ENCODE results near the gene BACE2.

Gene BACE2
- total RNA-seq = 0.24 to 1.6 (median 0.37) reads per million in 4 experiments

DNA sequence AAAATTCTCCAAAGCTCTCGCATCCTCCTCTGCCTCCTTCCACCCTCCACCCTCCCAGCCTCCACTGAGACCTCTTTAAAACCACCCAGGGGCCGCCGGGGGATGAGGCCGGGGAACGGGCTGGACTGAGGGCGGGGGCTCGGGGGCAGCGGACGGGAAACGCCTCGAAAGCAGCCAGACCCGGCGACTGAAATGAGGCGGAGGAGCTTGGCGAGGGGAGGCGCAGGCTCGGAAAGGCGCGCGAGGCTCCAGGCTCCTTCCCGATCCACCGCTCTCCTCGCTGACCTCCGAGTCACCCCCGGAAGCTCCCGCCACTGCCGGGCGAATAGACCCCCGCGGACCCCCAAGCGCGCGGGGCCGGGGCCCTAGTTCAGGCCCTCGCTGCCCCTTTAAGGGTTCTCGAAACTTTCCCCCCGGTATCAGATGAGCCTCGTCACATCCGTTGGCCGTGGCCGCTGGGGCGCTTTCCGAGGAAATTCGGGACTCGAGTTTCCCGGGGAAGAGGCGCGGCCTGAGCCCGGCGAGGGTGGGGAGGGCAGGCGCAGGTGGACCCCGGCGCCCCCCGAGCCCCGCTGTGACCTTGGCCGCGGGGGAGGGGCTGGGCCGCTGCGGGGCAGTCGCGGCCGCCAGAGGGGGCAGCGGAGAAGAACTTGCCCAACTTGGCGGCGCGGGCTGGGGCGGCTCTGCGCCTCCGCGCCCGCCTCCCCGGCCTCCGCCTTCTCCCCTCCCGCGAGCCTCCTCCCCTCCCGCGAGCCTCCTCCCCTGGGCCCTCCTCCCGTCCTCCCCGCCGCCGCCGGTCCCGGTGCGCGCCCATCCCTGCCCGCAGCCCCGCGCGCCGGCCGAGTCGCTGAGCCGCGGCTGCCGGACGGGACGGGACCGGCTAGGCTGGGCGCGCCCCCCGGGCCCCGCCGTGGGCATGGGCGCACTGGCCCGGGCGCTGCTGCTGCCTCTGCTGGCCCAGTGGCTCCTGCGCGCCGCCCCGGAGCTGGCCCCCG lies at the start of gene BACE2:
BACE2 (plus strand) TSS at position 813 of the 995 bp plus-strand sequence; CDS start at position 917, 104 bp downstream.
- DNase-seq = no peak

DNA sequence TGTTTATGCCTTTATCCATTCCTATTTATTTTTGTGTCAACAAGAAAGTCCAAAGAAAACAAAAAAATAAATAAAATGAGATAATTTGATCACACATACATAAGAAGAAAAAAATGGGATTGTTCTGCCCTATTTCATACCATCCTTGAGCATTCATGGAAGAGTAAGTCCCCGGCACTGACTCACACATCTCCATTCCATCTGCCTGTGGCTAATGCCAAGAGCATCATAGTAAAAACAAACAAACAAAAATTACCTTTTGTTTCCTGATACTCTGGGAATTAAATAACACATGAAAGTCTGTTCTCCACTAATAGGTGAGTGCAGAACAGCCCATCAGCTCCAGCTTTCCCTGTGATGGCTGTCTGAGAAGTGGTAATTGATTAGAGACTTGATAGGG lies 48.1 kb upstream of the BACE2 start:
- DNase-seq = no peak

DNA sequence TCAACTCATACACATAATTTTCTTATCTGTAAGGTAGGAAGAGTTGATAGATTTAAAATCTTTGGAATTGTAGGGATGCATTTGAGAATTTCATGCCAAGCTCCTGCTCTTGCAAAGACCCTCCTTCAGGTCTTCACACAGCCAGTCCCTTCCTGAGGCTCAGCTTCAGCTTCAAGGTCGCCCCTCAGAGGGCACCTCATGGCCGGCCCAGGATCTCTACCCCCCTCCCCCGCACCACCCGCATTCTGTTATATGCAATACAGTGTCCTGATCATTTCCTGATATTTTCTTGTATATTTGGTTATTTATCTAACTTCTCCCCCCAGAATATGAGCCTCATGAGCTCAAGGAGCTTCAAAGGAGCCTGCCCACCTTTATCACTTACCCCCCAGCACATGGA lies 47.0 kb upstream of the BACE2 start:
- DNase-seq = no peak

DNA sequence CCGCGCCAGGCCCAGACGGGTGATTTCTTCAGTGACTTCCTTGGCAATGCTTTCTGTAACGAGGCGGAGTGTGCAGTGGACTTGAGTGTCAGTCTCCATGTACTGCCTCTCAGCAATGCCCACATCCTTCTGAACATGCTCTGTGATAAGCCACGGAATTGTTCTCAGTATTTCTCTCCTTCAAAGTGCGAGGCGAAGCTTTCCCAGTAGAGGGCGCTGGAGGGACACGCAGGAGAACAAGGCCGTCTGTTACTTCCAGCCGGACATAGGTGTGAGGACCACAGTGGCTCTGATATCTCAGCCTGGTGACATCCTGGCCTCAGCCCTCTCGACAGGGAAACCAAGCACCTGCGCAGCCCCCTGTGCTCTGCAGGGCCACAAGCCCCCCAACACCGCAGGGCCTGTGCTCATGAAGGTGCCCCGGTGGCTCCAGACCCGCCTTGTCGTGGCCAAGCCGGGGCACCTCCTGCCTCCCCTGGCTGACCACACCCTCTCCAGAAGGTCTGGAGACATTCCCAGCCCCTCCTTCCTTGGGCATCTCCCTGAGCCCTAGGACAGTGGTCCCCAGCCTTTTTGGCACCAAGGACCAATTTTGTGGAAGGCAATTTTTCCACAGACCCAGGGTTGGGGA lies 46.1 kb upstream of the BACE2 start:
- DNase-seq = no peak

DNA sequence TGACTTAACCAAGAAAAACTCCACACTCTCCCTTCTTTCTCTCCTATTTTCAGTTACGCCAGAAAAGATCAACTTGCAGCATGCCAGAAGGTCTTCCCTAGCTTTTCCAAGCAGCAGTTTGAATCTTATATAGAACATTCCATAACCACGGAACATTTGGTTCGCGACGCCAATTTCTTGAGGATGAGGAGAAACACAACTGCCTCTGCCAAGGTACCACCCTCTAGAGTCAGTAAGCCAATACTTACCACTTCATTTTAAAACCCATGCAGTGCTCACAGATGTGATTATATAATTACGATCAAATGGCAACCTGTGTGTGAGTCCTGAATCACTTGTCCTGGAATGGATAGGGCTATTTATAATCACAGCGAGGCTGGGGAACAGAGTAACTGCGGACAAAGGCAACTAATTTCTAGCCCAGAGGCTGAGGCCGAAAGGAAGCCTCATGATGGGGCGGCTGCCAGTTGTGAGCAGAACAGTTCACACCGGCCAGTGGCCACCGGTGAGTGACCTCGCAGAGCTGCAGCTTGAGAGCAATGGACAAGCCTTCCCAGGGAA lies 43.2 kb upstream of the BACE2 start:
- no peak for DNase-seq

DNA sequence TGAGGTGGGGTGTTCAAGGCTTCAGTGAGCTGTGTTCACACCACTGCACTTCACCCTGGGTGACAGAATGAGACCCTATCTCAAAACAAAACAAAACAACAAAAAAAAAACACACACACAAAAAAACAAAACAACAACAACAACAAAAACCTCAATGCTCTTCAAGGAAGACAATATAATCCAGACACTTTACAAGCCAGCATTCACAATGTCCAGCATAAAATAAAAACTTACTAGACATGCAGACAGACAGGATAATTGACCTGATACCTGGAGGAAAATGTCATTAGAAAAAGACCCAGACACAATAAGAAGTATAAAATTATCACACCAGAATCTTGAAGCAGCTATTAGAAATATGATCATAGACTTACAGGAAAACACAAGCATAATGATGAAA lies 39.0 kb upstream of the BACE2 start:
- DNase-seq = no peak

DNA sequence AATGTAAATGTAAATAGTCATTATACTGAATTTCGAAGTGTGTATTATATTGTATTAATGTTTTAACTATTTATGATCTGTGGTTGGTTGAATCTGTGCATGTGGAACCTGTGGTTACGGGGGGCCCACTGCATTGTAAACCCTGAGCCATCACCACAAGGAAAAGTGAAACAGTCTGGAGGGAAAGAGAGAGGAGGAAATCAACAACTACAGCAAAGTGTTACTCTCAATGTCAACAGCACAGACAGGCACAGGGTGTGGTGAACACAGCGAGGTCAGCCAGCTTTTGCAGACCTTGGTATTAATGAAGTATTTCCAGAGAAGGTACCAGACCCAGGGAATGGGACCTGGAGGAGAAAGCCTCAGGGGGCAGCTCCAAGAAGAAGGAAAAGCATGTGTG lies 37.1 kb upstream of the BACE2 start:
- no peak for DNase-seq

DNA sequence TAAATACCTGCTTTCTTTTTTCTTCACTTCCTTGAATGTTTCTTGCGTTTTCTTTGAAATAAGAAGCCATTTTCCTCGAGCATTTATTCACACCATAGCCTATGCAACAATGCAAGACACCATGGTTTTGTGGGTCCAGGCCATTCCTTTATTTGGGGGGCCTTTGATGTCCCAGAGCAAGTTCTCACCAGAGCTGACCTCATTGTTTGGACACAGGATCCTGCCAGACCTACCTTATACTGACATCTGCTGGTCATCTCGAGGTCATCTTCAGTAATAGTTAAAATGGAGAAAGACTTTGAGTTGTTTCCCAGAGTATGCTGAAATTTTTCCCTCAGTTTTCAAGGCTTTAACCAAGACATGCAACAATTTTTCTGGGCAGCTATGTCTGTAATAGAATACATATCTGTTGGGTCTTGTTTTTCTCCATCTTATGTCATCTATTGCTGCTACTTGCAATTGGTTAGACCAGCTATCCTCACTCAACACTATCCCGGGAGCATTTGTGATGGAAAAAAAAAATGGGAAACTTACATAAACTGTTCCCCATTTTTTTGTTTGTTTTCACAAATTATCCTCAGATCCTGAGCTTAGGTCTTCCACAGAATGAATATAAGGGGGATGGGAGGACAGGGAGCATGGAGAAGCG lies 34.0 kb upstream of the BACE2 start:
- DNase-seq = no peak

DNA sequence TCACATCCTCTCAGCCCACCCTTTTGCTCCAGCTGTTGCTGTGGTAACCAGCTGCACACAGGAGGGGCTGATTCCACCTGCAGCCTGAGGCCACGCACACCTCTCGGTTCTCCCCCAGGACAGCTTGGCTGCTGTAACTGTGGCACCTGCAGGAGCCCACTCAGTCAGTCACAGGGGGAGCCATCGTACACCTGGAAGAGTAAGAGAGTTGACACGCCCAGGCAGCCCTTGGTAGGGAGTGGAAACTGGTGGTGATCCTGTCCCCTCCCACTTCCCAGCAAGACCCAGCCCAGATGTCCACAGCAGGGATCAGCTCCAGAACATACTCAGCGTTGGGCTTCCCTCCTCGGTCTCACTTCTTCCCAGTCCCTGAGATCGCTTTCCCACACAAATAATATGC lies 32.2 kb upstream of the BACE2 start:
- no peak for DNase-seq

DNA sequence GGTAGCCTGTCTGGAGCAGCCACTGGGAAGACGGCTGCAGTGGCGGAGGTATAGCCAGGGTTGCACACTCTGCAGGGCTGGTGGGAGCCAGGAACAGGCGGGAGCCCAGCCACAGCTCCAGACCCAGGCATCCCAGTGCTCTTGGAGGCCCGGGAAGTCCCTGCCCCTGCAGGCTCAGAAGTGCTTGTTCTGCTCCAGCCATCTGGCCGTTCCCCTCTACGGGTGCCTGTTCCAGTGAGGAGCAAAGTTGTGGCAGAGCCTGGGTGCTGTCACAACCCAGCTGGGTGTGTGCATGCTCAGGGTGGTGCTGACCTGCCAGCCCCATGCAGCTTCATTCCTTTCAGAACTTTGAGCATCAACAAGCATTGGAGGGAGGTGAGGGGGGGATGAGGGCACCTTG lies 31.7 kb upstream of the BACE2 start:
- no peak for DNase-seq

DNA sequence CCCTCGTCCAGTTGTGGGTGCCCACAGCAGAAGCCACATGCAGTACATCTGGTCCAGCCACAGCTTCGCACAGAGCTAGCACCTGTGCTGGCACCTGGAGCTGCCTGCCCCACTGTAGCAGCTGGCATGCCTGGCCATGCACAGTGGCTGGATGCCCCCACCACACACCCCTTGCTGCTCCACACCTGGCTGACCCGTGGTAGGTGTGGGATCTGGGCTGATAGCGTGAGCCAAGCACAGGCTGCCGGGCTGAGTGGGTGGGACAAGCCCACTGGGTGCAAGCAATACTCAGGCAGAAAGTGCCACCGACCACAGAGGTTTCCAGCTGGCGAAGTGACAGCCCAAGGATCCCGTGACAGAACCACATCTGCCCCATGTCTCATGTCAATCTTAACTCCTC lies 30.6 kb upstream of the BACE2 start:
- no peak for DNase-seq

DNA sequence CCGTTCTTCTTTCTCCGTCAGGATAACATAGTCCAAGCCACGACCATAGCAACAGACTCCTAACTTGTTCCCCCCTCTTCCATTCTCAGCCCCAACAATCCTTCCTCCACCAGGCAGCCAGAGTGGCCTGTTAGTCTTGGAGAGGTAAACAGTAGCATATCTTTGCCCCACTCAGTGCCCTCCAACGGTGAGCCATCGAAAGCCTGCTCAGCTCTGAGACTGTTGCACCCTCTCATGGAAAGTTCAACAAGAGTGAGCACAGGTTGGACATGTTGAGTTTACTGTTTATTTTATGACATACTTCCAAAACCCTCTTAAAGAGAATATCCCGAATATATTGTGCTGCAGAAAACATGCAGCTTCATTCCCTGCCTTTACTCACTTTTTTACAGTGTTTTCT lies 30.1 kb upstream of the BACE2 start:
- no peak for DNase-seq

DNA sequence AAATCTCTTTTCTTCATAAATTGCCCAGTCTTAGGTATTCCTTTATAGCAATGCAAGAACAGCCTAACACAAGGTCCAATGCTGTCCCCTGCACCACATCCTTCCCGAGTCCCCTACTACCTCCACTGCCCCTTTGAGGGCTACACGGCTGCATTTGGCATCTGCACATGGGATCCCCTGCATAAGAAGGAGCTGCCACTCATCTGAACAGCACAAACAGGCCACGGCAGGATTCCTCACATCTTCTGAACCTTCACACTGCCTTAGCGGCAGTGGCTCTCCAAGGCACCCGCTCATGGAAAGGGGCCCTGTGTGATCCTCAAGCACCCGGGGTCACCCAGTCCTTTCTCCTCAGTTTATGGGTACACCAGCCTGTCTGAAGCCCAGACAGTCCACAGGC lies 29.2 kb upstream of the BACE2 start:
- no peak for DNase-seq

DNA sequence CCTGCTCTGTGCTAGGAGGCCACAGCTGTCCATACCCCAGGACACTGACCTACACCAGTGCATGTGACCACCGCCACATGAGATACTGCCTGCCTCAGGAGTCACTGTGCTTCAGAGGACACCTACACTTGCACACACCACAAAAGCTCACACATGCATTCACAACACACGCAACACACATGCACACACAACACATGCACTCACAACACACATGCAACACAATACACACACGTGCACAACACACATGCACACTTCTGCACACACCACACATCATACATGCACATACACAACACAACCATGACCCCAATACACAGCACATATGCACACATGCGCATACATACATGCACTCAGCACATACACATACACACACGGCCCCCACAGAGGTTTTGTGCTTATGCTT lies 28.7 kb upstream of the BACE2 start:
- no peak for DNase-seq

DNA sequence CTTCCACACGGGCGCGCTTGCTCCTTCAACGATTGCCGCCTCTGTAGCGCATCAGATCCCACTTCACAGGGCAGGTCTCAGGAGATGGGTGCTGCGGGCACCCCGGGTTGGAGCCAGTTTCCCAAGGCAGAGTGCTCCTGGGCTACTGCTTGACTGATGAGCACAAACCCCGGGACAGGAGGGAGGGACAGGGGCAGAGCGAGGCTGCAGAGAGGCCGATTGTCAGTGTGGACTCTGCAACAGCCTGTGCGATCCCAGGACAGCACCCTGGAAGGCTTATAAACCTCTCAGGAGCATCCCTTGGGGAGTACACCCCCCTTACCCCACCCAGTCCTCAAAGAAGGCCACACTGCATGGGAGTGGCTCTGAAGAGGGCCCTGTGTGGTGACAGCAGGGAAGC lies 28.0 kb upstream of the BACE2 start:
- DNase-seq = no peak

DNA sequence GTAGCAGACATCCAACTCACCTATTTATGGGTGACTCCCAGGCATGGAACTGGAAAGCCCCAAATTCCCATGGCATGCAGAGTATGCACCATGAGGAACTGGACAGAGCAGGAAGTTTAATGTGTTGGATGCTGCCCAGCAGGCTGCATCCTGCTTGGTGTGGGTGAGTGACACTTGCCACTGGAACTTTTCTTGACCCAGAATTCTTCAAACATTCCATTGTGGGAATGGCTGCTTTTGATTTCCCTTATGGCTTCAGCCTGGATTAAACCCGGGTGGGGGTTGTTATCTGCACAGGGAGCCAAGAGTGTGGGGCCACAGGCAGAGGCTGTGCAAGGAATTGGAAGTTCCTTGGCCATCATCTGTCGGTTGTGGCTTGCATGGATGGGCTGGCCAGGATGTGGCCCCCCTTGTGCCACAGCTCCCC lies 26.9 kb upstream of the BACE2 start:
- no peak for DNase-seq

DNA sequence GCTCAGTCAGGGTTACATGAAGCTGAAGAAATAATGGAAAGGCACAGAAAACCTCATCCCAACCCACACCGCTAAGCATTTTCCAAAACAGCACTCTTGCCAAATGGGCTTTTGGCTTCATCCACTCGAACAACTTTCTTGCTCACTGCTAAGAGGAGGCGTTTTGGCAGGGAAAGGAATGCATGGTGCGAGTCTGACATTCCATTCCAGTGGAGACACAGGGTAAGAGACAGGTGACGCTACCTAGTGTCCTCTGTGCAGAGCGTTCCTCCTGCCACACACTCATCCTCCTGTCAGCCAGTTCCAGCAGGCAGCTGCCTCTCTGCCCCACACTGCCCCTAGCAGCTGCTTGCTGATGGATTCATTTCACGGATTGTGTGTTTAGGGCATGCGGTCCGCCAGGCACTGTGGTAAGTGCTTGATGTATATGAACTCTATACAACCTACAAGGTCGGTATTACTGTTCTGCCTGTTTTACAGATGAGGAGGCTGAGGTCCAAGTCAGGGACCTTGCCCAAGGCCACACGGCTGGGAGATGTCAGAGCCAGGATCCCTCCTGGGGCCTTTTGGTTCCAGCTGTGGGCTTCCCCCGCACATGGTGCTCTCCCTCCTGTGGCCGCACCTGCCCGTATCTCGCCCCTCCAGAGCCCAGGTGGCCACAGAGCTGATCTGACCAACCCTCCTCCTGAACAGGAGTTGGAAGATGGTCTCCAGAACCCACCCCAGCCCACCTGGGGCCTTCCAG lies 25.7 kb upstream of the BACE2 start:
- DNase-seq = no peak

DNA sequence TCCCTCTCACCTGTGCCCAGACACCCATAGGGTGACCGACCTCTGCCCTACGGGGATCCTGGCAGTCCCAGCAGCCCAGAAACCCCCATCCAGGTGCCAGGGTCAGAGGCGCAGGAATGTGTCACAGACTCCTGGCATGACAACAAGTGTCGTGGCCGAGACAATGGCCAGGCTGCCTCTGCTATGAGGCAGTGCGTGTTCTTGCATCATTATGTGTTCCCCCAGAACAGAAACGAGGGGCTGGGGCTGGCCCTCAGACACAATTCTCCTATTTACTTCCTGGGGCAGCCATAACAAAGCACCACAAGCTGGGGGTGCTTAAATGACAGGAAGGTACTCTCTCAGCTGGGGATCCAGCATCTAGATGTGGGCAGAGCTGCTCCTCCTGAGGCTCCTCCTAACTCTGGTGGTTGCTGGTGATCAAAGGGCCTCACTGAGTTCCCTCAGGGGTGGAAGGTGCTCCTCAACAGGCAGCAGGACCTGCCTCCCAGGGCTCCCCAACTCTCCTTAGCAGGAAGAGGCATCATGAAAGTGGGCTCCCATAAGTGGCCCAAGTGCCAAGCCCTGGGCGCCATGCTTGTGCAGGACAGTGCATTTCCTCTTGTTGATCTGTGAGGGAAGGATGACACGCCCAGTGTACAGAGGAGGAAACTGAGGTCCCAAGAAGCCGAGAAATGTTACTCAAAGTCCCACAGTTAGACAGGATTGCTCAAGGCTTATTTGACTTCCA lies 24.2 kb upstream of the BACE2 start:
- no peak for DNase-seq

DNA sequence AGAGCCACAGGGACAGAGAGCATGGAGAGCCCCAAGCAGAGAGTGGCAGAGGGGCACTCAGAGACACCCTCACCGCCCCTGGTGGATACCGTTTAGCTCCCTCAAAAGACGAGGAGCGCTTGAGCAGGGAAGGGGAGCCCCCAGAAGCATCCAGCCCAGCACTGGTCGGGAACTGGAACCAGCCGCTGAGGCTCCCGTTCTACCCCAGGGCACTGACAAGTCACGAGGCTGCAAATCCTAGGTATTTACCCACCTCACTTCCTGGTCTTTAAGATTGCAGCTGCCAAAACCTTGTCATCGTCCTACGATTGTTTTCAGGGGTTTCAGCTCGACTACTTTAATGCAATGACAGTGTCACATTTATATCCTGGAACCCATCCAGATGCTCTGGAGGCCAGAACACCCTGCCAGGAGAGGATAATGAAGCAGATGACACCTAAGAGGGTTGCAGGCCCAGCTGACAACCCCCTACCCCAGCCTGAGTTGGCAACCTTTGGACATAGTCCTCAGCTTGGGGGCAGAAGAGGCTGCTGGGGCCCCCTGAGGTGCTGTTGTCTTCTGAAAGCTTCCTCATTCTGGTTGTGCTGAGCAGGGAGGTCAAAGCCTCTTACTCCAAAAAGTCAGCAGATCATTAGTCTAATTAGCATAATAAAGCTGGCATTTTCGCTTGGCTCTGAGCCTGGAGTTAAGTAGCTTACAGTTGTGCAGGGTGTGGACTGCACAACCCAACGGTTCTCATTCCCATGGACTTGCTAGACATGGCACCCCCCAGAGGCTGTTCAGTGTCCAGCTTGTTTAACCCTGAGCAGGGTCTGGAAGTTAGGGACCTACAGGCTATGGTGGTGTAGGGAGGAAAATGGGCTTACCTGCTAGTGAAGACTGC lies 20.6 kb upstream of the BACE2 start:
- no peak for DNase-seq

DNA sequence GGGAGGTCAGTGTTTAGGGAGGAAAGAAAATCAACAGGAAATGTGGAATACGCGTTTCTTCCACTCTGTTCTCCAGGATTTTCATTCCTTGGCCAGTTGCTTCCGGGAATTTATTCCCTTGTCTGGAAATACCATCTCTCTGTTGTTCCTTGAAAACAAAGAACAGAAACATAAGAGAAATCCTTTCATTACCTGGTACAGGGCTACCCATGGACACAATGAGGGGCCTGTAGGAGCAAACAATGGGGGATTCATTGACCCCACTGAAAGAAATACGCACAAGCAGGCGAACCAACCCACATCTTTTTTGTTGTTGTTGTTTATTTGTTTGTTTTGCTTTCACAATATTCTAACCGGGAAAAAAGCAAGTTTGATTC lies 20.0 kb upstream of the BACE2 start:
- DNase-seq = no peak

DNA sequence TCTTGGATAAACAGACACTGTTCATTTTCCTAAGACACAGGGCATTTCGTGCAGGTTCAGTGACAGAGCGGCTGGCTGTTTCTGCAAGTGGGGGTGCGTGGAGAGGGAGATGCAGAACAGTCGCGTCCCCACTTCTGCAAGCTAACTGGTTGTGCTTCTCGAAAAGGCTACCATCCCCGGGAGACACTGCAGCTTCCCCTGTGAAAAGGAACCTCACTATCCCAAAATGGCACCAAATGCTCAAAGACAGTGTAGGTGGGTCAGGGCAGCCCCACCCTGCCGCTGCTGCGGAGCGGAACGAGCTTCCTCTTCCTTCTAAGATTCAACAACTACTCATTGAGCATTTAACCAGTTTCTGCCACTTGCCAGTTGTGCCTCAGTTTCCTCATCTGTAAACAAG lies 19.2 kb upstream of the BACE2 start:
- no peak for DNase-seq

Data from effector CD8-positive, alpha-beta T cell (primary cell).